ENCODE results near the gene ZNF267. TPM values are rescaled to one million over a fixed set of nuclear protein-coding genes. Genes with fewer than 3 reads are reported as not detected.
A peak's percentile ranks its signal among the peaks of the same experiment; 100 is the strongest.

Gene ZNF267
- total and polyA plus RNA-seq, 2 of the 13 experiments (the other 11 are each of a cell fraction or from before 2014, with no cell fraction given): 3.0 to 30.0 TPM

GRCh38 chr16:31873556-31874365 is at the start of gene ZNF267 (continued):
- TF ChIP-seq ZNF646 (CRISPR knock-in tag; IDR thresholded peaks at IDR 0.05) (no peak), KDM5A (IDR thresholded peaks at IDR 0.05; ENCODE audit: borderline replicate concordance, low read length) (peak; percentile 76), HNRNPLL (IDR thresholded peaks at IDR 0.05; ENCODE audit: low read depth, low read length, poor library complexity, severe bottlenecking) (peak; percentile 45), CREBL2 (CRISPR knock-in tag; IDR thresholded peaks at IDR 0.05; ENCODE audit: borderline replicate concordance) (no peak), POLR2G (IDR thresholded peaks at IDR 0.05; ENCODE audit: low read depth, low read length) (peak; percentile 95), SOX6 (IDR thresholded peaks at IDR 0.05) (no peak), SOX6 (CRISPR knock-in tag; IDR thresholded peaks at IDR 0.05) (peak; percentile 43; the same call in 1 of the 2 replicates), TOPORS (CRISPR knock-in tag; IDR thresholded peaks at IDR 0.05) (0 out of 2 replicates have a peak, but pooled peaks have one; percentile 58), ZNF430 (CRISPR knock-in tag; IDR thresholded peaks at IDR 0.05) (peak; percentile 74), ZNF160 (CRISPR knock-in tag; IDR thresholded peaks at IDR 0.05) (0 out of 2 replicates have a peak, but pooled peaks have one; percentile 27), SAFB2 (CRISPR knock-in tag; IDR thresholded peaks at IDR 0.05; ENCODE audit: borderline replicate concordance, low read depth) (no peak), ZNF235 (CRISPR knock-in tag; IDR thresholded peaks at IDR 0.05; ENCODE audit: borderline replicate concordance) (peak; percentile 62; the same call in 1 of the 2 replicates), KLF13 (CRISPR knock-in tag; IDR thresholded peaks at IDR 0.05) (no peak), CEBPG (CRISPR knock-in tag; IDR thresholded peaks at IDR 0.05) (no peak), ZBTB2 (CRISPR knock-in tag; IDR thresholded peaks at IDR 0.05; ENCODE audit: low read depth) (peak; percentile 46; the same call in 1 of the 2 replicates), AGO2 (optimal IDR thresholded peaks at IDR 0.05; ENCODE audit: low read depth, low read length) (peak; percentile 87), MXD1 (CRISPR knock-in tag; IDR thresholded peaks at IDR 0.05) (peak; percentile 84), ATF7-NPFF (CRISPR knock-in tag; IDR thresholded peaks at IDR 0.05; ENCODE audit: low read depth) (0 out of 2 replicates have a peak, but pooled peaks have one; percentile 76)
- TF ChIP-seq, protein P1, sequence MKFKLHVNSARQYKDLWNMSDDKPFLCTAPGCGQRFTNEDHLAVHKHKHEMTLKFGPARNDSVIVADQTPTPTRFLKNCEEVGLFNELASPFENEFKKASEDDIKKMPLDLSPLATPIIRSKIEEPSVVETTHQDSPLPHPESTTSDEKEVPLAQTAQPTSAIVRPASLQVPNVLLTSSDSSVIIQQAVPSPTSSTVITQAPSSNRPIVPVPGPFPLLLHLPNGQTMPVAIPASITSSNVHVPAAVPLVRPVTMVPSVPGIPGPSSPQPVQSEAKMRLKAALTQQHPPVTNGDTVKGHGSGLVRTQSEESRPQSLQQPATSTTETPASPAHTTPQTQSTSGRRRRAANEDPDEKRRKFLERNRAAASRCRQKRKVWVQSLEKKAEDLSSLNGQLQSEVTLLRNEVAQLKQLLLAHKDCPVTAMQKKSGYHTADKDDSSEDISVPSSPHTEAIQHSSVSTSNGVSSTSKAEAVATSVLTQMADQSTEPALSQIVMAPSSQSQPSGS (CRISPR knock-in tag; IDR thresholded peaks at IDR 0.05): 0 out of 2 replicates have a peak, but pooled peaks have one; percentile 21
